Anterior cingulate cortex (tissue), 58 donors: ENCODE results near the gene PTPN6.

Experiments
- DNase-seq, 58 donors: peaks; one replicate each; lab custom pipeline; 2025; lab: John Stamatoyannopoulos, UW

The PTPN6 gene

GRCh38 chr12:6953442-6954315, 2.5 kb downstream of the PTPN6 start:
- DNase-seq, result peak in 16 of 58 donors; percentile 26 to 64 (median 42)

GRCh38 chr12:6954316-6955107, 3.4 kb downstream of the PTPN6 start:
- DNase-seq, result no peak

DNA sequence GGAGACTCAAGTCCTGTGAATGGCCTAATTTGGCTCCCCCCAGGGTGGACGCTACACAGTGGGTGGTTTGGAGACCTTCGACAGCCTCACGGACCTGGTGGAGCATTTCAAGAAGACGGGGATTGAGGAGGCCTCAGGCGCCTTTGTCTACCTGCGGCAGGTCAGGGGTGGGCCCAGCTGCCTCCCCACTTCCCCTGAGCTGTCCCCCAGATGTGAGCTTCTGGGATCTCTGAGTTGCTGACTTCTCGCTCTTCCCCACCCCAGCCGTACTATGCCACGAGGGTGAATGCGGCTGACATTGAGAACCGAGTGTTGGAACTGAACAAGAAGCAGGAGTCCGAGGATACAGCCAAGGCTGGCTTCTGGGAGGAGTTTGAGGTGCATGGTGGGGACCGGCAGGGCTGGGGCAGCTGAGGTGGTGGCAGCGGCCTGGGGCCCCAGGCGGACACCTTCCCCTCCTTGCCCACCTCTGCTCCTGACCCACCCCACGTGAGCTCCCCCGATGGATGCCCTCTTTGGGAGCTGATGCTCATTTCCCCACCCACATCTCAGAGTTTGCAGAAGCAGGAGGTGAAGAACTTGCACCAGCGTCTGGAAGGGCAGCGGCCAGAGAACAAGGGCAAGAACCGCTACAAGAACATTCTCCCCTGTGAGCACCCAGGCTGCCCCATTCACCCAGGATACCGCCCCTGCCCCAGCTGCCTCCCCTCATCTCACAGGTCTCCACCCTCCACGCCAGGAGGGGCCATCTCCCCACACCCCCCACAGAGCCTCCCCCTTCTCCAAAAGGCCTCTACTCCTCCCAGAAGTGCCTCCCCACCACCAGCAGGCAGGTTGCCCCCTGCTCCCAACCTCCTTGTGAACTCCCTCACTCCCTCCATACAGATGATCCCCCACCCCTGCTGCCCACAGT, 4.2 kb downstream of the PTPN6 start:
- DNase-seq, result no peak

- DNase-seq, result no peak
Observed at GRCh38 chr12:6956021-6956727, 5.0 kb downstream of the PTPN6 start.

DNA sequence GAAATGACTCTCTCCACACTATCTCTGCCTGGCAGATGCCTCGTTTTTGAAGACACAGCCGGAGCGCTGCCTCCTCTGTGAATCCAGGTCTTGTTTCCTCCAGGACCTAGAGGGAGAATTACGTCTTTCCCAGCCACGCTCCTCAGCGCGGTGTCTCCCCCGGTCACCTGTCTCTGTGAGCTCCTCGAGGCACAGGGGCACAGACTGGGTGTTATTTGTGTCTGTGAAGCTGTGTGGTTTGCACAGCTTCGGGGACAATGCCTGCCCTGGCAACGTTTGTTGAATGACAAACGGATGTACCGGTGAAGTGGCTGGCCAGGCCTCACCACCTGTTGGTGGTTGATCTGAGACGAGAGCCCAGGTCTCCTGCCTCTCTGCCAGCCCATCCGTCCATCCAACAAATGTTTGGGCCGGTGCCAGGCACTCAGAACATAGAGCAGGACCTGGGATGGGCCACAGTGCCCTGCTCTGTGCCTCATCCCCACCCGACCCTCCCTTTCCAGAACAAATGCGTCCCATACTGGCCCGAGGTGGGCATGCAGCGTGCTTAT, 6.1 kb downstream of the PTPN6 start:
- DNase-seq, result no peak

DNA sequence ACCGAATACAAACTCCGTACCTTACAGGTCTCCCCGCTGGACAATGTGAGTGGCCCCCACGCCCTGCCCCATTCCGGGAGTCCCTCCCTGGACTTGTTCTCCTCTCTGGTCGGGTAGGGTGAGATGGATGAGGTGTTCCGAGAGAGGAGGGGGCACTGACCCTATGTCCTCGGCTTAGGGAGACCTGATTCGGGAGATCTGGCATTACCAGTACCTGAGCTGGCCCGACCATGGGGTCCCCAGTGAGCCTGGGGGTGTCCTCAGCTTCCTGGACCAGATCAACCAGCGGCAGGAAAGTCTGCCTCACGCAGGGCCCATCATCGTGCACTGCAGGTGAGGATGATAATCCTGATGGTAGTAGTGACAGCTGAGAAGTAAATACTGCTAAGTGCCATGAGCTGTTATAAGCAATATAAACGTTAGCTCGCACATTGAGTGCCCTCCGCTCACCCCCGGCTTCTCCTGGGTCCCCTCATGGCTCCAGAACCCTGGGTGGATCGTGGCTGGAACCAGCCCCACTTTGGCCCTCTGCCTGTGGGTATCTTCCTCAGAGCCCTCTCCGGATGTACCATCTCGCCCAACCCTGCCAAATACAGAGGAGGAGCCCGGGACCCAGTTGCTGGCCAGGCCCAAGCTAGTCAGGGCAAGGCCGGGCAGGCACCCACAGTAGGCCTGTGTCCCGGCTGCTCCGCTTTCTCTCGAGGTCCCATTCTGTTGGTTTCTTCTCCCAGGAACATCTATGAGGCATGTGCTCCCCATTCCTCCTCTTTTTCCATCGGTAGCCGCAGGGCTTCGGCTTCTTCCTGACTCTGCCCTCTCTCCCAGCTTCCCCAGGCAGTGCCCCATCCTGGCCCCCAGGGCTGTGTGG, 6.8 kb downstream of the PTPN6 start:
- DNase-seq, result no peak

DNA sequence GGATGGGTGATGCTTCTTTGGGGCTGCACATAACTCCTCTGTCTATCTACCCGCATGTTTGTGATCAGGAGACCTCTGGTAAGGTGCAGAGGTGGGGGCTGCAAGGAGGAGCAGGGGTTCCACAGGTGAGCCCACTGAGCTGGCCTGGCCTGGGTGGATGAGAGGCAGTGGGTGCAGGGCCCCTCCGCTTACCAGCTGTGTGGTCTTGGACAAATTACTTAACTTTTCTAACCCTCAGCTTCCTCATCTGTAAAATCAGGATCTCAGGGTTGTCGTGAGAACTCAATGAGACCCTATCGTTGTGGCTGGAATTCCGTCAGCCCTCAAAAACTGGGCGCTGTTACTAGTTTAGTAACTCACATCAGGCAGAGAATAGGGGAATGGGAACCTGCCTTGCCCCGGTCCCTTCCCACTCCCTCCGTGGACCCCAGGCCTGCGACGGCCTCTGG, 7.5 kb downstream of the PTPN6 start:
- no peak for DNase-seq

DNA sequence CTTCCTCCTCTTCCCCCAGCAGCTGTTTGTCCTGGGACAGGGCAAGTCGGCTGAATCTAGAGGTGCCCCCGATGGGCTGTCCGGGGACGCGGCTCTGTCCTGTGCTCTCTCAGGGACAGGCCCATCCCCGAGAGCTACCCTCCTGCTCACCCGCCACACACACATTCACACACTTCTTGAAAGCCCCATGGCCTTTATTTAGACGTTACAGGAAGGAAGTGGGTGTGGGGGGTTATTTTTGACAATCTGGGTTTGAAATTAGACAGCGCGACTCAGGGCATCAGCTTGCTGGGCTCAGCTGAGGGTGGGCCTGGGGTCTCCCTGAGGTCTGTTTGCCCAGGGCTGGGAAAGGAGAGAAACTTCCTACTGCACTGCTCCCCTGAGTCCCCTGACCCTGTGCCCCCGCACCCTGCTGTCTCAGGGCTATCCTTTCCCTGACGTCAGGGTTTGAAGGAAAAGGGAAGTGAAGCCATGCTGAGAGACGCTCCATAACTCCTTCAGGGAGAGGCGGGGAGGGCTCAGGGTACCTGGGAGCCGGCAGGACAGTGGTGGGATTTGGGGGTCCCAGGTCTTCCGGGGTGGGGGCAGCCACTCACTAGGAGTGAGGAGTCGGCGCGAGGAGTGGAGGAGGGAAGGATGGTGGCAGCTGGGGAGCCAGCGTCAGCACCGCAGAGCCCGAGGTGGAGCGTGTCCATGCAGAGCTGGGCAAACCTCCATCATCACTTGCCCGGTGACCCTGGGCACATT, 8.1 kb downstream of the PTPN6 start:
- DNase-seq, result peak in 2 of 58 donors; percentile 29 to 37

DNA sequence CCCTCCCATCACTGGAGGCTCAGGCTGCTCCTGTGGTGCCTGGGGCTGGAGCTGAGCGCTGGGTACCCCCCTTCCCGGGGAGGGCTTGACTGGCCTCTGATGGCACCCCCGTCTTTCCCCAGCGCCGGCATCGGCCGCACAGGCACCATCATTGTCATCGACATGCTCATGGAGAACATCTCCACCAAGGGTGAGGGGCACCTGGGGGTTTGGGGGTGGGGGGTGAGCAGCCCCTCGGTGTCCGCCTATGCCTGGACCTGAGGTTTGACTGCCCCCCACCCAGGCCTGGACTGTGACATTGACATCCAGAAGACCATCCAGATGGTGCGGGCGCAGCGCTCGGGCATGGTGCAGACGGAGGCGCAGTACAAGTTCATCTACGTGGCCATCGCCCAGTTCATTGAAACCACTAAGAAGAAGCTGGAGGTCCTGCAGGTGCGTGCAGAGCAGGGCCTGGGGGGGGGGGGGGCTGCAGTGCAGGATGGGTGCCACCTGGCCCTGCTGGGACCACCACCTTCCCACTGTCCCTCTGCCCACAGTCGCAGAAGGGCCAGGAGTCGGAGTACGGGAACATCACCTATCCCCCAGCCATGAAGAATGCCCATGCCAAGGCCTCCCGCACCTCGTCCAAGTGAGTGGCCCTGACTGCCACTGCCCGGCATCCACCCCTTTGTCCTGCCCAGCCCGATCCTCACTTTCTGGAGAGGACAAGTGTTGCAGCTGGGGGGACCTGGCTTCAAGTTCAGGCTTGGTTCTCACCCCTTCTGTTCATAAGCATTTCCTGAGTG, 8.8 kb downstream of the PTPN6 start:
- no peak for DNase-seq

GRCh38 chr12:6960593-6961277, 9.6 kb downstream of the PTPN6 start:
- DNase-seq, result no peak

GRCh38 chr12:6961278-6961694, 10.1 kb downstream of the PTPN6 start:
- peak in 3 of 58 donors; percentile 48 to 57 (median 56) for DNase-seq

DNA sequence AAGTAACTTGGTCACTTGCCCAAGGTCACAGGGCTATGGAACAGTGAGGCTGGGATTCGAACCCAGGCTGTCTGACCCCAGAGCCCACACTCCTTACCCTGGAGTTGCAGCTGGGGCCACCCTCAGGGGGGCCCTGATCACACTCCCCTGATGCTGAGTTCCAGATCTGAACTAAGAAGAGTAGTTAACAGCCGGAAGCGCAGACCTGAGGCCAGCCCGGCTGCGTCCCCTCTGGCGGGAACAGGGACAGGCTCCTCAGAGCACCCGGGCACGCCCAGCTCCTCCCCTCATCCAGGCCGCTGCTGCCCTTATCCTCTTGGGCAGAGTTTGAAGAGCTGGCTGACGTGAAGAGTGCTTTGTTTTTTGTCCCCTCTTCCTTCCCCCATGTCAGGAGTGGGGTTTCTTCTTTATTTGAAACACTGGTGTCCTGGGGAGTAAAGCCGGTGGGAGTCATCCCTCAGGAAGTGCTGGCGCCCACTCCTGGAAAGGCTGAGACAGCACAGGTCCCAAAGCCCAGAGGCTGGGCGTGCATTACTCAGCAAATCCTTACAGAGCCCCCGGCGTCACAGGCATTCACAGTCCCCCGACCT, 10.6 kb downstream of the PTPN6 start:
- DNase-seq, result peak in 3 of 58 donors; percentile 13 to 41 (median 25)

- DNase-seq, result no peak
Observed at GRCh38 chr12:6962285-6963015, 11.3 kb downstream of the PTPN6 start.

DNA sequence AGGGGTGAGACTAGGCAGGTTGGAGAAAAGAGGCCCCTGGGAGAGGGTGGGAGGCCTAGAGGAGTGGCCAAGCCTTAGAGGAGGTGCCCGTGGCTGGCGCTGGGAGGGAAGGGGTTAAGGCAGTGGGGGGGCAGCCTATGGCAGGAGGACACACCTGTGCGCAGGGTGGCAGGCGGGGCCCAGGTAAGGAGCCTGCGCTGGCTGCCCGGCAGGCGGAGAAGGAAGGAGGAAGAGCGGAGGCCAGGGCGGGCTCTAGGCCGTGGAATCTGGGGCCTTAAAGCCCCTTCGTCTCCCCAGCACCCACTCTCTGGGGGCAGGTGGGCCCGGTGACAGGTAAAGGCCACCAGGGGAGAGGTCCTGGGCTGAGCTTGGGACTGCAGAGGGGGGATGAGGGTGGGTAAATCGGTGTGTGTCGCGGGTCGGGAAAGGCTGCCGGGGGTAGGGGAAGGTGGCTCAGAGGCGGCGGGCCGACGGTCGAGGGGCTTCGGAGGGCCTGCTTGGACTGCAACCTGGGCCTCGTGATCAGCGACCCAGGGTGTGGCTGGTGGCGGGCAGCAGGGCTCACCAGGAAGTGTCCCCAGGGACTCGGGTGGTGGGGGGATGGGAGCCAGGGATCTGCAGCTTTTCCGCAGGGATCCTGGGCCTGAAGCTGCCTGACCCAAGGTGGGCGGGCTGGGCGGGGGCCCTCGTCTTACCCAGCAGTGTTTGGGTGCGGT, 12.0 kb downstream of the PTPN6 start:
- no peak for DNase-seq
